ENCODE data around the gene CDK19.

- no peak for TF ChIP-seq POLR2A (IDR thresholded peaks at IDR 0.05)
- TF ChIP-seq EP300 (IDR thresholded peaks at IDR 0.05), result no peak
- no peak for TF ChIP-seq CTCF (IDR thresholded peaks at IDR 0.05)
Measured at GRCh38 chr6:110710115-110710514, 105.2 kb downstream of the CDK19 start.
